Kasumi-1 (cell line): ENCODE measurements around the gene RWDD2A.
A peak's percentile ranks its signal among the peaks of the same experiment; 100 is the strongest.
"Not testable (repeated sequence)": the region's sequence is repeated elsewhere in the genome, so short reads cannot be mapped to it uniquely, and the experiment has no call there.

ENCODE experiments used
- DNase-seq, 2 experiments: peaks; one replicate each; lab custom pipeline; 2025; lab: John Stamatoyannopoulos, UW

RWDD2A gene

GRCh38 chr6:83192871-83193746, at the start of gene RWDD2A, which contains the start of gene PGM3:
Gene RWDD2A (plus strand): TSS chr6:83193357. CDS start chr6:83194452, 1,095 bp downstream.
Gene PGM3 (minus strand): TSS chr6:83193265. CDS start chr6:83191012, 2,253 bp downstream.
- DNase-seq, result peak; percentile 70 to 76

GRCh38 chr6:83151114-83151513, 42.0 kb upstream of the RWDD2A start:
- no peak for DNase-seq

DNA sequence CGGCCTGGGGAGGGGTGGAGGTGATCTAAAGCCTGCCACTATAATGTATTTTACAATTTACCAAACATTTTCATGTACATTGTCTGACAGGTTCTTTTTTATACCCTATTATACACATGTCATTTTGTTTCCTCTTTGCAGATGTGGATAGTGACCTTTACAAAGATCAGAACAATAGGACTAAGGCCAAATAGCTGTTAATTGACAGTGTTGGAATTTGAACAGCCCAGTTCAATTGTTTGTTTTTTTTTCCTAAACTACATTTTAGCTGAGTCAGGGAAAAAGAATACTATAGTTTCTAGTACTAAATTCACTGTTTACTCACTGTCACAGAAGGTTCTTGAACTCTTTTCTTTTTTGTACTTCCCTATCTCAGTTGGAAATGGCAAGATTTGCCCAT, 40.2 kb upstream of the RWDD2A start:
- no peak for DNase-seq

DNA sequence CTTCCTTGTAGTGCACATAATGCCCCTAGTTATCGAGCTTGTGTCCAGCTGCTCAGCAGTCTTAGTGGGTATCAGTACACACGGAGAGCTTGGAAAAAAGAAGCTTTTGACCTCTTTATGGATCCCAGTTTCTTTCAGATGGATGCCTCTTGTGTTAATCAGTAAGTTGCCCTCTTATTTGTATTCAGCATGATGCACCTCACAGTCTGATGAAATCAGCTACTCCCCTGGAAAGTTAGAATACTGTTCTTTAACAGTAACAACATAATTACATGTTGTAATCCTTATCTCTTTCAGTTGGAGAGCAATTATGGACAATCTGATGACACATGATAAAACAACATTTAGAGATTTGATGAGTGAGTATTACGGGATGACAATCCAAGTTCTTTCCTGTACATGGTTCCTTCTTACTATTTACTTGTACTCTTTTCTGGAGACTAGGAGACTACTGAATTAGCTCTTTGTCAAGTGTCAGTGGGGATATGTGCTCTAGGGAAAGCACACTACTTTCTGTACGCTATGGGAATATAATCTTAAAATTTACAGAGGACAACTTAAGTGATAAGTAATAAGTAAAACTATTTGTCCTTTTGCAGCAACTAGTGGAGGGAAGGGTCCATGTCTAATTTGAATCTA, 39.2 kb upstream of the RWDD2A start:
- DNase-seq, result no peak

- no peak for DNase-seq
These were observed 37.4 kb upstream of the RWDD2A start for GRCh38 chr6:83155794-83156193.

GRCh38 chr6:83160167-83160566, 33.0 kb upstream of the RWDD2A start:
- no peak for DNase-seq

- no peak for DNase-seq
These were observed 25.4 kb upstream of the RWDD2A start for GRCh38 chr6:83167726-83168278.

DNA sequence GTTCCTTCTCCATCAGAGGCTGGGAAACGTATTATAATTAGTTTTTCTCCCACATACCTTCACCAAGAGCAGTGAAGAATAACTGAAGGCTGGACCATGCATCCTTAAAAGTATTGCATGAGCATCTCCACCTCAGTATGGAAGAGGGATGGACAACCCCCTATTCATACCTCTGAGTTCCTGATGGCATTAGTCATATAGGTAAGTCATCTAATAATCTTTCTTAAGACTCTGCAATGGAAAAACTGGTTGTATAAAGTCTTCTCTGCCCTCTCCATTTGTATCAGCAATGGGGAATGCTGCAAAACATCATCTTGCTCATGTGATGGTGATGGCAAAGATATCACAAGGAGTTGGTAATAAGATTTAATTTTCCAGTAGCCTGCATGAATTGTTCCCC, 24.6 kb upstream of the RWDD2A start:
- DNase-seq, result no peak

DNA sequence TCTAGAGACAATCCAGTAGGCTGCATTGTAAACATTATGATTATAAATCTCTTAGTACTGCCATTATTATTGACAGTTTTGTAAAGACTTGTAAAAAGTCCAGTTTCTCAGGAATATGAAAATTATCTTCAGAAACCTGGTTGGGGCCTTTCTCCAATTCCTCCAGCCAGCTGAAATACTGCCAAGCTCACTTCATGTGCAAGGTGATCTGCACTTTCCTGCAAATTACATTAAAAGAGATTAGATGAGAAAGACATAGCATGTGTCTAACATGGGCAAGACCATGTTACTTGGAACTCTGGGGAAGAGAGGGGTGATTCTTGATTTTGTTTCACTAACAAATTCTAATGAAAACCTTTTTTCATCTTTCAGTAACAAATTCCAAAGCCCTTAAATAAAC, 24.1 kb upstream of the RWDD2A start:
- DNase-seq, result no peak

GRCh38 chr6:83169511-83169910, 23.6 kb upstream of the RWDD2A start:
- DNase-seq, result no peak

GRCh38 chr6:83176246-83176645, 16.9 kb upstream of the RWDD2A start:
- DNase-seq, result no peak

GRCh38 chr6:83180426-83180950, 12.7 kb upstream of the RWDD2A start:
- DNase-seq, result no peak

DNA sequence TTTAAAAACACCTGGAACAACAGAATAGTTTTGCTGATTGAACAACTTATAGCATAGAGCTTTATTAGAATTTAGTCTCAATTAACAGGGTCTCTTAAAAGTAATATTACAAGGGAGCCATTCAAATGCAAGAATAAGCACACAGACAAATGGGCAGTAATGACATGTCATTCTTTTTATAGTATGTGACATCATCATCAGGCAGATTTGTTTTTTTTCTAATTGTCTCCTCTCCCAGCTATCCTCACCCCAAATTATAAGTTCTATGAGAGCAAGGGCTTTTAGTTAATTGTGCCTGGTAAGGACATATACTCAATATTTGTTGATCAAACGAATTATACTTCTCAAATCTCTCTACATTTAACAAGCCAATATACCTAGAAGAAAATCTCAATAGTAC, 11.0 kb upstream of the RWDD2A start:
- no peak for DNase-seq

DNA sequence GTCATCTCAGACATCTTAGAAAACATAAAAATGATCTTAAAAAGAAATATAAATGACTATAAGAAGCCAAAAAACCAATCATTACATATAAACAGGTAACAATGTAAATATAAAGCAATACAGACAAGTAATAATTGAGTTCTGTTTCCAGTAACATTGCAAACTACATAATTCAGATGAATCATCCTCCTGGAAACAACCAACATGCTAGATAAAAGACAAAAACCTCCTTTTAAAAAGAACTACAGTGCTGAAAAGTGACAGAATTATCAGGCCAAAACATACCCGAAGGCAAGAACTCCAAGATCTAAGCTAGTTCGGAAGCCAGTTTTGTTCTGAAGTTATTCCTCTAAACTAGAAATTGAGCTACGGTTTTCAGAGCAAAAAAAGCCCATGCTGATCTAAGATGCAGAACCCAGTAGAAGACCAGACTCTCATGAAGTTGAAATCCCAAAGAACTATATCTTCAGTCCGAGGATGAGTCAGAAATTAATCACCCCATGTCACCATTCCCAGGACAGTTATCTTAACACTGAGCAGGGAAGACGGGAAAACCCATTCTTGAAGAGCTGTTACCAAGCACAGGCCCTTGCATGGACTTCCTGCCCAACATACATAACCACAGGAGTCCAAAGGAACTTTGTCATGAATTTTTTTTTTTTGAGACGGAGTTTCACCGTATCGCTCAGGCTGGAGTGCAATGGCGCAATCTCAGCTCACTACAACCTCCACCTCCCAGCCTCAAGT, 9.9 kb upstream of the RWDD2A start:
- no peak for DNase-seq

- no peak for DNase-seq
These were observed 8.1 kb upstream of the RWDD2A start for GRCh38 chr6:83185096-83185495.

GRCh38 chr6:83188501-83188900, 4.7 kb upstream of the RWDD2A start:
- DNase-seq, result no peak

- no peak for DNase-seq
These were observed 2.5 kb upstream of the RWDD2A start for GRCh38 chr6:83190626-83191025.

- DNase-seq, result not testable (repeated sequence)
These were observed 1.2 kb upstream of the RWDD2A start for GRCh38 chr6:83191974-83192373.

DNA sequence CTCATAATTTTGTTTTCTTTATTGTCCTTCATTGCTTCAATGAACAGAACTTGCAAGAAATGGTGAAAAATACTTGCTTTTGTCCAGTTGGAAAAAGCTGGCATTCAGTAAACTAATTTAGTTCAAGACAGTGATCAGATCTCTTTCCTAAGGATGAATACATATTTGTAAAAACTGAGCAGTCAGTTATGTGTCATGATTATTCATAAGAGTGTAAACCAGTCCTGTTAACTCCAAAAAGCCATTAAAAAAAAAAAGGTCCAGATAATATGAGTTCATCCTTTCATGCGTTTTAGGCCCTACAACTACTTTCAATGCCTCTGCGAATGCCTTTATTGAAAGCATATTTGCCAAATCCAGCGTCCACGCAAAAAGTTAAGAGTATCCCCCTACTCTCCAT, 701 bp upstream of the RWDD2A start:
- DNase-seq, result peak in 1 of 2 experiments; percentile 16

- DNase-seq, result no peak
These were observed 800 bp downstream of the RWDD2A start for GRCh38 chr6:83193747-83194566.
